Duodenal mucosa (tissue), 2 donors: ENCODE measurements around the gene PHACTR1.
A peak's percentile ranks its signal among the peaks of the same experiment; 100 is the strongest.

Experiments used
- H3K27ac ChIP-seq: one replicate; pipeline ENCODE4 v1.7.0; 2013; ENCODE audit warnings: low read depth, low read length
- H3K27me3 ChIP-seq, 2 donors: one replicate each; pipeline ENCODE4 v1.7.0; 2013; ENCODE audit warnings: low read length in 2 of 2, control low read depth in 1 of 2; ENCODE audit not compliant: insufficient read depth in 2 of 2, control insufficient read depth in 1 of 2
- H3K36me3 ChIP-seq, 2 donors: one replicate each; pipeline ENCODE4 v1.7.0; 2013; ENCODE audit warnings: low read length in 2 of 2, control low read depth in 1 of 2; ENCODE audit not compliant: insufficient read depth in 2 of 2, control insufficient read depth in 1 of 2
- H3K4me1 ChIP-seq, 2 donors: one replicate each; pipeline ENCODE4 v1.7.0; 2013; ENCODE audit warnings: low read length in 2 of 2, control low read depth in 1 of 2; ENCODE audit not compliant: insufficient read depth in 2 of 2, control insufficient read depth in 1 of 2
- H3K4me3 ChIP-seq, 2 donors: one replicate each; pipeline ENCODE4 v1.7.0; 2013; ENCODE audit warnings: low read length in 2 of 2, low read depth in 1 of 2
- H3K9ac ChIP-seq, 2 donors: one replicate each; pipeline ENCODE4 v1.7.0; 2013; ENCODE audit warnings: low read length in 2 of 2, low read depth in 1 of 2
- H3K9me3 ChIP-seq, 2 donors: one replicate each; pipeline ENCODE4 v1.7.0; 2013; ENCODE audit warnings: low read length in 2 of 2, control low read depth in 1 of 2; ENCODE audit not compliant: control insufficient read depth in 1 of 2

Gene PHACTR1

DNA sequence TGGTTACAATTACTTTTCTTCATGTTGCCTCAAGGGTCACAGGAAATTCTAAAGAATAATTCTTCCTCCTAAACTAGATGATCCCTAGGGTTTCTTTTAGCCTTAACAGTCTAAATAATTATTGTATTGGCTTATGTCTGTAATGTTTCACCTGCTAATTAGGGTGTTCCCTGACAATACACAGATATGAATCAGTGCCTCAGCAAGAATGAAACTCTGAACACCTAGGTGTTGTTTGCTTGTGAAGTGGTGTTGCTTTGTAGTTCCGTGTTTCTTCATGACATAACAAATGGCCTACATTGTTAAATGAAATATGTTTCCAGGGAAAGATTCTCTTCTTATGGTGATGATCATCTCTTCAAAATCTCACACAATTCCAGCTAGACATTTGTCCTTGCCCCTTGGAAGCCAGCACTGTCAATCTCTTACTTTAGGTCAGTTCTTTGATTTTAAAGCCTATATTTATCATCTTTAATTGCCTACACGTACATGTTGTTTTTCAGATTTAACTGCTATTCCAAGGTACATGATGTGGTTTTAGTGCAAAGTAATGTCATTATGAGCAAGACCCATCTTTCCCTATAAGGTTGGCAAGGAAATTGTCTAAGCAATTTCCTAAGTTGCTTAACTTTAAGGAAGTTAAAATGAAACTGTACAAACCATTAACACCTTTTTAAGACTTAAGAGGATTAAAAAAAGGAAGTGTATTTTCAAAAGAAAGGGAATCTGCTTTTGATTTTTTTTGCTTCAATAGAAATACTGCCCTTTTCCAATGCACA lies 499.9 kb downstream of the PHACTR1 start:
- H3K27ac ChIP-seq = no peak overlapping the region
- H3K4me1 ChIP-seq = peaks cover 5 to 23% of the 10 kb centered on the region in 2 donors
- no peaks in the 10 kb centered on the region for H3K36me3 ChIP-seq
- no peak overlapping the region for H3K4me3 ChIP-seq
- no peaks in the 10 kb centered on the region for H3K27me3 ChIP-seq
- H3K9me3 ChIP-seq = no peaks in the 10 kb centered on the region
- no peak overlapping the region for H3K9ac ChIP-seq

DNA sequence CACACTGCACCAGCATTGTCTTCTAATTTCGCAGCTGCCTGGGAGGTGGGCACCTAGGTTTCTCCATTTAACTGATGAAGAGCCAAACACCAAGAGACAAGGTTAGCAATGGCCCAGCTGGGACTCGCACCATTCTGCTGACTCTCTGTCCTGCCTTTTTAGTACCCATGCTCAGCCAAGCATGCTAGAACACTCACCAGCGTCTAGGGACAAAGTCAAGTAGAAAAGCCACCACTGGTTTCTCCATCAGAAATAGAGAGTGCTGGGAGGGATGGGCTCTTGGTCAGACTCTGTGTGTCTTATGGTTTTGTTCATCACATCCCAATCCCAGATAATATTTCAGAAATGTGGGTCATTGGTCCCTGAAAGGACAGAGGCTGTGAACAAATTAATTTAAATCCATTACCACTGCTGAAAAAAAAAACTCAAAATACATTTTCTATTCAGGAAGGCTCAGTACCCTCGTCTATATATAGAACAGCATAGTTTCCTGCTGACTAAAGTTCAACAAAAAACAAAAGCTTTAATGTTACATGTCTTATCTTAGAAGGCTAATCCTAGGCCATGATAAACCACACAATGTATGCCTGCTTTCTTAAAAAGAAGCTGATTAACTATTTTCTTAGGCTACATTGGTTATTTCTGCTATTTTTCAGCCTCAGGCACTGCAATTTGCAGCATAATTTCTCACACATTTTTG lies 500.8 kb downstream of the PHACTR1 start:
- H3K4me1 ChIP-seq = peaks cover 5 to 23% of the 10 kb centered on the region in 2 donors
- H3K27me3 ChIP-seq = no peaks in the 10 kb centered on the region
- no peak overlapping the region for H3K27ac ChIP-seq
- H3K4me3 ChIP-seq = peak overlapping the region in 1 of 2 donors; percentile 8
- H3K9me3 ChIP-seq = no peaks in the 10 kb centered on the region
- H3K36me3 ChIP-seq = no peaks in the 10 kb centered on the region
- no peak overlapping the region for H3K9ac ChIP-seq

DNA sequence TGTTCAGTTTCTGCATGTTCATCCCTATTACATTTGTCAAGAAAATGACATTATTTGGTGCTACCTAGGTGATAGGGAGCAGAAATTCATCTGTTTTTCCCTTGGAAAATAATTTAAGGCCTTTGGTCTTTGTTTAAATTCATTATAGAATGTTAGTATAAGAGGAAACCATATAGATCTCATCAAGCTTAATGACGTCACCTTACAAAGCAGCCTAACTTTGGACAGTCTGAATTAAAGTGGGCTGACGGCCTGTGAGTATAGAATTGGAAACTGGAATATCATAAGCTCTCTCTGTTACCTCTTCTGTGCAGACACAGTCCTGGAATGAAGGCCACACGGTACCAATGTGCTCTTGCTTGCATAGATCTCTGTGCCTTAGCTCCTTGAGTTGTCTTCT lies 503.7 kb downstream of the PHACTR1 start:
- H3K4me1 ChIP-seq = peaks cover 5 to 23% of the 10 kb centered on the region in 2 donors

DNA sequence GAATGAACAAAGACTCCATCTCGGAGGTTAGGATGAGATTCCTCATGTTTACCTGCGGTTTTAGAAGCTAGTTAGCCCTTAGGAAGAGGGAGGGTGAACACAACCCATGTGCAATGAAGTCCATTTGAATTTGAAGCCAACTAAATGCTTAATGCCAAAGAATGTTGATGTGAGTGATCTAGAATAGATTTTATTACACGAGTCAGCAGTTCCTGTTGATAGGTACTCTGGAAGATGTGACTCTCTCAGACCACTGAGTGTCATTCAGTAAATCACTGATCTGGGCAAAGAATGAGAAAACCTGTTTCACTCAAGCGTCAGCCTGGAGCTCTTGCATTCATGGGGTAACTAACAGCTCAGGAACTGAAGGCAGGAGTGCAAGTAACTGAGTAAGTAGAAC lies 505.5 kb downstream of the PHACTR1 start:
- Histone ChIP-seq H3K4me1 (peaks cover 3 to 13% of the 10 kb centered on the region in 2 donors), H3K9ac (no peak overlapping the region), H3K27ac (no peak overlapping the region), H3K9me3 (no peaks in the 10 kb centered on the region), H3K36me3 (no peaks in the 10 kb centered on the region), H3K27me3 (no peaks in the 10 kb centered on the region), H3K4me3 (no peak overlapping the region)

More for the DNA sequence above, 503.7 kb downstream of the PHACTR1 start:
- Histone ChIP-seq H3K4me3 (no peak overlapping the region), H3K9me3 (no peaks in the 10 kb centered on the region), H3K9ac (no peak overlapping the region), H3K27ac (no peak overlapping the region), H3K27me3 (no peaks in the 10 kb centered on the region), H3K36me3 (no peaks in the 10 kb centered on the region)

DNA sequence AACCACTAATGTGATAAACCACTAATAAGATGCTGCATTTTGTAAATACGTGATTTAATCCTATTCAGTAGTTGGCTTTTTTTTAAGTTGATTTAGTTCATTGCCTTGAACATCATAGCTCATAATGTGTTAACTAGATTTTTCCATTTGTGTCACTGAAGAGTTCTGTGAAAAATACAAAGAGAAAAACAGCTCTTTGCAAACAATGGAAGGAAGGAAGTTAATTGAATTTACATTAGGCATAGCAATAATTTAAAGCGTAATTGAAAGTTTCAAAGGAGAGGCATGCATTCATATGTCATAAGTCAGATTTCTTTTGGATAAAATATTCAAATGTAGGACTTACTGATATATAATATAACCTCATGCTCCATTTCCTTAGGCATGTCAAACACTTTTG lies 509.5 kb downstream of the PHACTR1 start:
- Histone ChIP-seq H3K9me3 (no peaks in the 10 kb centered on the region), H3K36me3 (no peaks in the 10 kb centered on the region), H3K4me1 (peaks cover 10 to 14% of the 10 kb centered on the region in 2 donors), H3K27me3 (no peaks in the 10 kb centered on the region), H3K9ac (no peak overlapping the region), H3K27ac (no peak overlapping the region), H3K4me3 (no peak overlapping the region)

DNA sequence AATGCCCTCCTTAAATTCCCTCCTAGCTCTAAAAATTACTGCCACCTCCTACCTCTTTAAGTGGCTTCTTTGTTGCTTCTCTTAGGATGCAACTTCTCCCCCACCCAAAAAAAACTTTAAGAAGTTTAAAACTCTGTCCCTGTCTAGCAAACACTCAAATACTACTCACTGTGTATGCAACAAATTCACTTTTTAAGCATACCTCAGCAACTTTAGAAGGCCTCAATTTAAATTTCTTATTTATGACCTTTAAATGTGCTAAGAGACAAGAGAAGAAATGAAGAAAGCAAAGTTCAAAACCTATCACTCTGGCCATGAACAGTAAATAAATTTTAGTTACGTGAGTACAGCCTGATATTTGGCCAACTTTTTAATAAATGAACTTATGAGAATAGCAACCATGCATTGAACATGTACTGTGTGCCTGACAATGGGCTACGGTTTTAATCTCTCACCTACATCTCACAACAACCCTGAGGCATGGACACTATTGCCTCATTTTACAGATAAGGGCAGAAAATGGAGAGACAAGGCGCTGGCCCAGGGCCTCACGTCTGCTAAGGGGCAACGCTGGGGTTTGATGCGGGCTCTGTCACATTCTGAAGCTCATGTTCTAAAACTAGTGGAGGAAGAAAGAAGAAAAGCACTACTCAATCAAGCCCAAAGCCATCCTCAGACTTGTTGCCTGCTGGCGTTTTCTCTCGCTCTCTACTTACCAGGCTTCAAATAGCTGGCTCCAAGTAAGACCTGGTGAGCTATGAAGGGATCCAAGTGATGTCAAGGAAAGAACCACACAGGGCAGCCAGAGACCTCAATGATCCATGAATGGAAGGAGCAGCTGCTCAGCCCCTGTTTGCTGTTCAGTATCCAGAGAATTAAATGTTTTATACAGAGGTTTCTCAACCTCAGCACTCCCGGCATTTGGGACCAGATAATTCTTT lies 512.0 kb downstream of the PHACTR1 start:
- Histone ChIP-seq H3K4me3 (no peak overlapping the region), H3K9me3 (no peaks in the 10 kb centered on the region), H3K36me3 (no peaks in the 10 kb centered on the region), H3K27ac (no peak overlapping the region), H3K4me1 (peaks cover 10 to 14% of the 10 kb centered on the region in 2 donors), H3K27me3 (no peaks in the 10 kb centered on the region), H3K9ac (no peak overlapping the region)

DNA sequence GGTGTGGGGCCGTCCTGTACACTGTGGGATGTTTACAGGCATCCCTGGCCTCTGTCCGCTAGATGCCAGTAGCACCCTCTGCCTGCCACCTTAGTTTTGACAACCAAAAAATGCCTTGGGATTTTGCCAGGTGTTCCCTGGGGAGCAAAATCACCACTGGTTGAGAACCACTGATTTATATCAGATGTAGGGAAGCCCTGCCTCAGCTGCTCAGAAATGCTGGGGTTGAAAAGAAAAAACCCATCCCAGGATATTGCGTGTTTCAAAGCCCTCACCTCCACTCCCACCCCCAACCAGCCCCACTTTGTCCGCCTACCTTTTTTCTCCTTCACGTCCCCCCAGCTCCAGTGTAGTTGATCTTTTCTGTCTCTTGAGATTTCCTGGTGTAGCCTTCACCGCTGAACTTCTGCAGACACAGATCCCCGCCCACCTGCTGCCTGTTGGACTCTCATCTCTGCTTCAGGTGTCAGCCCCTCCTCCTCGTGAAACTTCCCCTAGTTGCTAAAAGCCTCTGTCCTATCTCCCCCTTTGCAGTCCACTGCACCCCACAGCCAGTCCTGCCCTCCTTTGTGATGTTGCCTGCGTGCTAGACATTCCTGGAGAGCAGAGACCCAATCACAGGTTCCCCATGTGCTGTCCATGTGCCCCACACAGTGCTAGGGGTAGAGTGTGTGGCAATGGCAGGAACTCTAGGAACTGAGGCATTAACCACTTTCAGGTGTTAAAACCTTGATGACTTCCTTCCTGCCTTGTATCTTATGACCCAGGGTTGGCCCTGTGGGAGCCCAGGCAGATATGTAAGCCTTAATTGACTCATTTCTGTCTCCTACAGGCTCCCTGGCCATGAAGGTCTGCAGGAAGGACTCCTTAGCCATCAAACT lies 512.9 kb downstream of the PHACTR1 start:
- Histone ChIP-seq H3K27ac (no peak overlapping the region), H3K27me3 (no peaks in the 10 kb centered on the region), H3K9ac (no peak overlapping the region)

DNA sequence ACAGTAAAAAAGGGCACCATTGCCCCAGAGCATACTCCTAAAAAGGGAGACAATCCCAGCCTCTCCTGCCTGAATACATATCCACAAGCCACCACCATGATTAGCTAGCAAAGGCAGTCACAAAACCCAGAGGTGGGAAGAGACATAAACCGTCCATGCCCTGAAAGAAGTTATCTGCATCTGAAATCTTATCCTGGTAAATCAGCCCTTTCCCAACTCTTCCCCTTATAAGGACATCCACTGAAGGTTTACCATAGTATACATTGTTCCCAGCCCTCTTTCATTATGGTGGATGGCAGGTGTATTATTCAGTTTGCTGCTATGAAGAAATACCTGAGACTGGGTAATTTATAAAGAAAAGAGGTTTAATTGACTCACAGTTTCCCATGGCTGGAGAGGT lies 516.5 kb downstream of the PHACTR1 start:
- Histone ChIP-seq H3K4me3 (no peak overlapping the region), H3K27me3 (no peaks in the 10 kb centered on the region), H3K9ac (no peak overlapping the region), H3K27ac (no peak overlapping the region), H3K36me3 (no peaks in the 10 kb centered on the region), H3K4me1 (peaks cover 10 to 14% of the 10 kb centered on the region in 2 donors), H3K9me3 (no peaks in the 10 kb centered on the region)

More for the DNA sequence above, 512.9 kb downstream of the PHACTR1 start:
- Histone ChIP-seq H3K4me3 (no peak overlapping the region), H3K4me1 (peaks cover 10 to 14% of the 10 kb centered on the region in 2 donors), H3K9me3 (no peaks in the 10 kb centered on the region), H3K36me3 (no peaks in the 10 kb centered on the region)

DNA sequence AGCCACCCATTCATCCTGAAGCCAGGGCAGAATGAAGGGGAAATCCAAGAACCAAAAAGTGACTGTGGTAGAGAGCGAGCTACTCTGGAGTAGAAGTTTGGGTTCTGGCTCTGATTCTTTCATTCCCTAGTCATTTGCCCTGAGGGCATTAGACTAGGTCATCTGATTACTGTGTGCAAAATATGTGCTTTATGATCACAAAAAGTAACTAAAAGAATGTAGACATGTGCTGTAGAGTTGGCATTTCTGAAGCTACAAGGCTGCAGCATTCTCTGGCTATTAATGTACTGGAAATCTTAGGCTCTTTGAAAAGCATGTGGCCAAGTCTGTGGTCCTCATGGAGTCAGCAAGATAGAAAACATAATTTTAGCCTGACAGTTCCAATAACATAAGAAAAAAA lies 517.6 kb downstream of the PHACTR1 start:
- Histone ChIP-seq H3K27me3 (no peaks in the 10 kb centered on the region), H3K36me3 (no peaks in the 10 kb centered on the region), H3K27ac (no peak overlapping the region), H3K4me3 (no peak overlapping the region), H3K9ac (no peak overlapping the region), H3K9me3 (no peaks in the 10 kb centered on the region), H3K4me1 (peaks cover 6% of the 10 kb centered on the region in 2 donors)
